Measurements from ENCODE around the gene PJVK. TPM values are rescaled to one million over a fixed set of nuclear protein-coding genes. Genes with fewer than 3 reads are reported as not detected.

PJVK gene
- total and polyA plus RNA-seq, 10 of the 15 experiments (the other 5 are each of a cell fraction or from before 2014, with no cell fraction given): 1.8 to 6.8 (median 3.2) TPM

DNA sequence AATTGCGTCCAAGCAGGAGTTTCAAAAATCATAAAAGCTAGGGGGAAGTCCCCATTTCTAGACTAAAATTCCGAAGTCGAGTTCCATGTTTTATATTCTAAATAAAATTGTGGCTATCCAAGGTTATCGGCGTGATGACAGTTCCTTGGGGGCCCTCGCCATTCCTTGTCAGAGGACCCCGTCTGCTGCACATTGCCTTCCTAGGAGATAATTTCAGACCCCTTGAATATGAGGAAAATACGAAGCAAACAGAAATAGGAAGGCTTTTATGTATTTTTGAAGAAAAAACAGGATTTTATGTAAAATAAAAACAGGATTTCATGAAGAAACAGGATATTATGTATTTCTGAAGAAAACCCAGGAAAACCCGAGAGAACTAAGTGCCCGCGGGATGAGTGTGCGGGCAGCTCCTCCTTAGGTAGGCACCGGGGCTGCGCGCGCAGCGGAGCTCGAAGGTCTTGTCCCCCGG lies 28.6 kb downstream of the PJVK start (continued):
- TF ChIP-seq, protein P1, sequence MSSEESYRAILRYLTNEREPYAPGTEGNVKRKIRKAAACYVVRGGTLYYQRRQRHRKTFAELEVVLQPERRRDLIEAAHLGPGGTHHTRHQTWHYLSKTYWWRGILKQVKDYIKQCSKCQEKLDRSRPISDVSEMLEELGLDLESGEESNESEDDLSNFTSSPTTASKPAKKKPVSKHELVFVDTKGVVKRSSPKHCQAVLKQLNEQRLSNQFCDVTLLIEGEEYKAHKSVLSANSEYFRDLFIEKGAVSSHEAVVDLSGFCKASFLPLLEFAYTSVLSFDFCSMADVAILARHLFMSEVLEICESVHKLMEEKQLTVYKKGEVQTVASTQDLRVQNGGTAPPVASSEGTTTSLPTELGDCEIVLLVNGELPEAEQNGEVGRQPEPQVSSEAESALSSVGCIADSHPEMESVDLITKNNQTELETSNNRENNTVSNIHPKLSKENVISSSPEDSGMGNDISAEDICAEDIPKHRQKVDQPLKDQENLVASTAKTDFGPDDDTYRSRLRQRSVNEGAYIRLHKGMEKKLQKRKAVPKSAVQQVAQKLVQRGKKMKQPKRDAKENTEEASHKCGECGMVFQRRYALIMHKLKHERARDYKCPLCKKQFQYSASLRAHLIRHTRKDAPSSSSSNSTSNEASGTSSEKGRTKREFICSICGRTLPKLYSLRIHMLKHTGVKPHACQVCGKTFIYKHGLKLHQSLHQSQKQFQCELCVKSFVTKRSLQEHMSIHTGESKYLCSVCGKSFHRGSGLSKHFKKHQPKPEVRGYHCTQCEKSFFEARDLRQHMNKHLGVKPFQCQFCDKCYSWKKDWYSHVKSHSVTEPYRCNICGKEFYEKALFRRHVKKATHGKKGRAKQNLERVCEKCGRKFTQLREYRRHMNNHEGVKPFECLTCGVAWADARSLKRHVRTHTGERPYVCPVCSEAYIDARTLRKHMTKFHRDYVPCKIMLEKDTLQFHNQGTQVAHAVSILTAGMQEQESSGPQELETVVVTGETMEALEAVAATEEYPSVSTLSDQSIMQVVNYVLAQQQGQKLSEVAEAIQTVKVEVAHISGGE (CRISPR knock-in tag; IDR thresholded peaks at IDR 0.05): no peak
- TF ChIP-seq IKZF2 (IDR thresholded peaks at IDR 0.05) (peak; percentile 23 to 42; a peak in 1 of 4 replicates), MEF2B (IDR thresholded peaks at IDR 0.05; ENCODE audit: partially characterized antibody, poor library complexity, severe bottlenecking) (peak; percentile 26), RELB (IDR thresholded peaks at IDR 0.05; ENCODE audit: low read depth) (peak; percentile 11; the same call in 1 of the 2 replicates), POLR2AphosphoS5 (IDR thresholded peaks at IDR 0.05; ENCODE audit: low read length) (no peak), SP1 (IDR thresholded peaks at IDR 0.05; ENCODE audit: low read depth, low read length) (no peak), RAD51 (IDR thresholded peaks at IDR 0.05) (no peak), RELA (IDR thresholded peaks at IDR 0.05; ENCODE audit: borderline replicate concordance, partially characterized antibody) (no peak), YY1 (IDR thresholded peaks at IDR 0.05; ENCODE audit: low read depth, low read length) (no peak), TCF3 (IDR thresholded peaks at IDR 0.05; ENCODE audit: borderline replicate concordance, insufficient read depth, low read depth, low read length) (no peak)
